IPS-18a (cell line): ENCODE measurements around the gene NNMT.

ENCODE experiments used
- H3K27ac ChIP-seq: one replicate; pipeline ENCODE4 v1.5.1; 2013; ENCODE audit warnings: low read length
- H3K27me3 ChIP-seq: one replicate; pipeline ENCODE4 v1.6.1; 2013; ENCODE audit warnings: mild to moderate bottlenecking, low read length; ENCODE audit not compliant: control insufficient read depth, insufficient read depth
- H3K36me3 ChIP-seq: one replicate; pipeline ENCODE4 v1.6.1; 2013; ENCODE audit warnings: low read depth, low read length; ENCODE audit not compliant: control insufficient read depth
- H3K4me1 ChIP-seq: one replicate; pipeline ENCODE4 v1.6.1; 2013; ENCODE audit warnings: low read depth, low read length; ENCODE audit not compliant: control insufficient read depth
- H3K4me3 ChIP-seq: one replicate; pipeline ENCODE4 v1.5.1; 2013; ENCODE audit warnings: low read length
- H3K9ac ChIP-seq: one replicate; pipeline ENCODE4 v1.6.1; 2013; ENCODE audit warnings: mild to moderate bottlenecking, low read length, moderate library complexity
- H3K9me3 ChIP-seq: one replicate; pipeline ENCODE4 v1.6.1; 2013; ENCODE audit warnings: low read depth, low read length; ENCODE audit not compliant: control insufficient read depth

The NNMT gene

DNA sequence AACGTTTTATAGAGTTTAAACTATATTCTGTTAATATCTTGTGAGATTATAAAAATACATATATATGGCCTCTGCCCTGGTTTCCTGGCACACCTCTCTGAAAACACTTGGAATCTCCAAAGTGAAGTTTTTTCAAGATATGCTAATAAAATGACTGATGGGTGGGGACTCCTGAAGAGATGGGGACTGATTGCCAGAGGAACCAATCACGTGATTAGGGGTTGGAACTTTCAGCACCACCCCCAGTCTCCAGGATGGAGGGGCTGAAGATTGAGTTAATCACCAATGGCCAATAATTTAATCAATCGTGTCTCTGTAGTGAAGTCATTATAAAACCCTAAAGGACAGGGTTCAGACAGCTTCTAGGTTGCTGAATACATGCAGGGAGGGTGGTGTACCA lies 66.8 kb downstream of the NNMT start:
- Histone ChIP-seq H3K9me3 (no peaks in the 10 kb centered on the region), H3K27ac (no peak overlapping the region), H3K4me1 (no peaks in the 10 kb centered on the region), H3K27me3 (no peaks in the 10 kb centered on the region), H3K36me3 (no peaks in the 10 kb centered on the region), H3K4me3 (no peak overlapping the region), H3K9ac (no peak overlapping the region)
